Breast epithelium (tissue), 3 donors: ENCODE data around the gene DENND2C.

Experiments used
- POLR2A ChIP-seq: fragments of 450-650 bp; IDR thresholded peaks from one replicate; pipeline ENCODE4 v1.6.1; 2016; ENCODE audit warnings: antibody characterized with exemption, mild to moderate bottlenecking, moderate library complexity
- POLR2AphosphoS5 ChIP-seq, 3 donors: sonication (generic); formaldehyde crosslinking; IDR thresholded peaks; one replicate each; pipeline ENCODE4 v1.6.1; 2017; ENCODE audit warnings: antibody characterized with exemption in 3 of 3
- TF ChIP-seq, protein P1 (sequence below), 3 donors: fragments of 450-650 bp; IDR thresholded peaks; one replicate each; pipeline ENCODE4 v1.5.1; 2016 to 2017; ENCODE audit warnings: antibody characterized with exemption in 3 of 3, mild to moderate bottlenecking in 3 of 3, moderate library complexity in 3 of 3

DNA sequence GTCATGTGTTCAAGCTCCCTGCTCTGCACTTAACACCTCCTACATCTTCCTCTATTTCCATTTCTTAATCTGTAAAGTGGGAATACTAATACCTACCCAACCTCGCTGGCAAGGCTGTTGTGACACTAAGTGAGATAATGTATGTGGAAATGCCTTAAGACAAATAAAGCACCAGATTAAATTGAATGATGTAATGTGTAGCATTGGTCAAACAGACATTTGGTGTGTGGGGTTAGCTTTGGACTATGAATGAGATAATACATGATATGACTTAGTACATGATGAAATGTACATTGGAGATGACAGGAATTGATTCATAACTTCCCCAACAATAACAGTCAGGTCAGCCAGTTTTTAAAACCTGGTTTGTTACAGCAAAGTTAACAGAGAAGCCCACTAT, 20.3 kb upstream of the DENND2C start:
- TF ChIP-seq, protein P1, sequence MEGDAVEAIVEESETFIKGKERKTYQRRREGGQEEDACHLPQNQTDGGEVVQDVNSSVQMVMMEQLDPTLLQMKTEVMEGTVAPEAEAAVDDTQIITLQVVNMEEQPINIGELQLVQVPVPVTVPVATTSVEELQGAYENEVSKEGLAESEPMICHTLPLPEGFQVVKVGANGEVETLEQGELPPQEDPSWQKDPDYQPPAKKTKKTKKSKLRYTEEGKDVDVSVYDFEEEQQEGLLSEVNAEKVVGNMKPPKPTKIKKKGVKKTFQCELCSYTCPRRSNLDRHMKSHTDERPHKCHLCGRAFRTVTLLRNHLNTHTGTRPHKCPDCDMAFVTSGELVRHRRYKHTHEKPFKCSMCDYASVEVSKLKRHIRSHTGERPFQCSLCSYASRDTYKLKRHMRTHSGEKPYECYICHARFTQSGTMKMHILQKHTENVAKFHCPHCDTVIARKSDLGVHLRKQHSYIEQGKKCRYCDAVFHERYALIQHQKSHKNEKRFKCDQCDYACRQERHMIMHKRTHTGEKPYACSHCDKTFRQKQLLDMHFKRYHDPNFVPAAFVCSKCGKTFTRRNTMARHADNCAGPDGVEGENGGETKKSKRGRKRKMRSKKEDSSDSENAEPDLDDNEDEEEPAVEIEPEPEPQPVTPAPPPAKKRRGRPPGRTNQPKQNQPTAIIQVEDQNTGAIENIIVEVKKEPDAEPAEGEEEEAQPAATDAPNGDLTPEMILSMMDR (IDR thresholded peaks at IDR 0.05) = no peak
- TF ChIP-seq POLR2A = no peak
- no peak for TF ChIP-seq POLR2AphosphoS5 (IDR thresholded peaks at IDR 0.05)
